ENCODE results near the gene HSPA12A.

DNA sequence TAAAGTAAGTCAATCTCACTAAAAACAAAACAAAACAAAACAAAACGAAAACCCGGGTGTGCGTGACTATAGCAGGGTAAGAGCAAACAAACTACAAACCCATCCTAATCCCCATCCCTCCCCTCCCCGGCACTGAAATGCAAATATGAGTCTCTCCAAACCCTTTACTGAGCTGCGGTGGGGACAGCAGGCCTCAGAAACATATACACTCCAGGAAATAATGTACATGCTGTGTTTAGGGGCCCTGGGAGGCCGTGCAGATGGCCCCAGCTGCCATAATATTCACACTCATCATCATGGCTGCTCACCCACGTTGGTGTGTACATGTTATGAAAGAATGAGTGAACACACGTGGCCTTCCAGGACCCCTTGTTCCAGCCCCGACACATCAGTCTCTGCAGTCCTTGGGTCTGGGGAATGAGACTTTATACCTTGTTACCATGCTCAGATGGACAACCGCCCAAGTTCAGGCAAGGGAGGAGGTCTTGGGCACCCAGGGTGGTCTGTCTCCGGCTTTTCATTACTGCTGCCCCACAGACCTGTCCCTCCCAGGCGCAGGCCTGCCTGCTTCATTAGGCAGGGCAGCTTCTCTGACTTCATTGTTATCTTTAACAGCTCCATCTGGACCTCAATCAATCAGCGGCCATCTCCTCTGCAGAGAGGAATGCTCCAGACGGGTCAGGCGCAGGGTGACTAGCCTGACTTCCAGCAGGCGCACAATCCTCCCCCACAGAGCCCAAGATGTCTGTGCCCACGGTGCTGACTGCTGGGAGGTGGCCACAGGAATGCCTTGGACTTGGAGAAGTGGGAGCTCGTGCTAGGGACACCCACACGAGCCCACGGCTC is 20.6 kb downstream of the HSPA12A start:
- TF ChIP-seq RFX5 (IDR thresholded peaks at IDR 0.05; ENCODE audit: low read depth, low read length) (no peak), ZNF586 (CRISPR knock-in tag; conservative IDR thresholded peaks at IDR 0.05) (no peak), RAD21 (CRISPR knock-in tag; conservative IDR thresholded peaks at IDR 0.05 in 1 of 2, IDR thresholded peaks at IDR 0.05 in 1 of 2) (no peak), NFE2 (IDR thresholded peaks at IDR 0.05; ENCODE audit: low read depth) (no peak), YY1 (IDR thresholded peaks at IDR 0.05; ENCODE audit: borderline replicate concordance in 1 of 3, control insufficient read depth in 1 of 3, extremely low read depth in 1 of 3, insufficient read depth in 3 of 3, insufficient read length in 1 of 3, insufficient replicate concordance in 2 of 3, low read depth in 1 of 3, low read length in 2 of 3) (no peak)

Data from K562 (cell line).